SK-MEL-5 (cell line): Measurements from ENCODE around the gene C1QTNF4. TPM values are rescaled to one million over a fixed set of nuclear protein-coding genes. Genes with fewer than 3 reads are reported as not detected.
"Not testable (repeated sequence)": the region's sequence is repeated elsewhere in the genome, so short reads cannot be mapped to it uniquely, and the experiment has no call there.

Experiments used
- DNase-seq: peaks from one replicate; pipeline ENCODE4 v3.0.0-alpha.2; 2016; ENCODE audit warnings: low read depth, low spot score
- in situ Hi-C: cut with HindIII; loops from 2 replicates; pipeline ENCODE4 v1.10.0; 2016; ENCODE audit warnings: low sequenced_read_pairs, high pct_unique_total_duplicates, low pct_unique_long_range_greater_than_20kb
- total RNA-seq: library from RNA; depleted of rRNA; stranded (reverse); fragments of >200 nt; shearing (Covaris generic); gene quantifications from 2 replicates; pipeline ENCODE4 v1.2.3, GENCODE V29; 2014

C1QTNF4 gene
- total RNA-seq, 1 experiment from 2014 or later: not detected

DNA sequence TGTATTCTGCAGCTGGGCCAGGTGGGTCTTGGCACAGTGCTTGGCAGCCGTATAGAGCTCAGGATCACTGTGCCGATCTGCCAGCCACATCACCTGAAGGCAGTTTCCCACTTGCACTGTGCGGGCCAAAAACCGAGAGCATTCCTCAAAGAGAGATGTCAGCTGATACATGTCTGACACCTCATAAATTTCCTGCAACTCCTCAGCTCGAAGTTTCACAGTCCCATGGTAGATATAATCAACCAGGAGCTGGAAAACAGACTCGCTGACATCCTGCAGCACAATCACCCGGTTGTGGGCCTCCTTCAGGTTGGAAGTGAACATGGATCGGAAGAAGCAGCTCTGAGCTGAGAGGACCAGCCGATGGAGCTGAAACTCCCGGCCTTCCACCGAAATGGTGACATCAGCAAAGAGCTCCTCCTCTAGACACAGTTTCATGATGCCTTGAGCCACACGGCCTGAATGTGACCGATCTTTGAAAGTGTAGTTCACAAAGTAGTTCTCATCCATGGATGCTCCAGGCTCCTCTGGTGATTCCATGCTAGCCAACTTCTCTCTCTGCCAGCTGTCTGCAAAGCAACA, 16.7 kb downstream of the C1QTNF4 start:
- in situ Hi-C loops: no loop called here
- DNase-seq: no peak

GRCh38 chr11:47573321-47573720, 20.9 kb downstream of the C1QTNF4 start:
- in situ Hi-C loops: no loop called here
- no peak for DNase-seq

GRCh38 chr11:47572715-47573255, 21.4 kb downstream of the C1QTNF4 start:
- in situ Hi-C loops: no loop called here

DNA sequence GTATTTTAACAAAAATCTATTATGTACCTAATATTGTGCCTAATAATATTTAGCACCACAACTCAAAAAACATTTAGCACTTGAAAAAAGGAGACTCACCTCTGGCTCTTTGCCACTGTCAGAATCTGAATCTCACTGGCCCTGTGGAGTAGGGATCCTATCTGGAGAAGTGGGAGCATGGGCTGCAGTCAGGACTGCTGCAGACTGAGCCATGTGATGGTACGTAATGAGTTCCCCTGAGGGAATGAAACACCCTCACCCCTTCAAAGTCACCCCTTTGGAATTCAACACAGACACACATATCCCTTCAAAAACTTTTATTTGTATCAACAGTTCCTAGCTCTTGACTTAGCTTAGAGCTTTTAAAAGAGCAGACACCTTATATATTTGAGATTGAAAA, 22.3 kb downstream of the C1QTNF4 start:
- in situ Hi-C loops: no loop called here
- no peak for DNase-seq

More at GRCh38 chr11:47572715-47573255, 21.4 kb downstream of the C1QTNF4 start:
- no peak for DNase-seq

GRCh38 chr11:47571357-47571729, 22.9 kb downstream of the C1QTNF4 start:
- in situ Hi-C loops: no loop called here
- DNase-seq: no peak

DNA sequence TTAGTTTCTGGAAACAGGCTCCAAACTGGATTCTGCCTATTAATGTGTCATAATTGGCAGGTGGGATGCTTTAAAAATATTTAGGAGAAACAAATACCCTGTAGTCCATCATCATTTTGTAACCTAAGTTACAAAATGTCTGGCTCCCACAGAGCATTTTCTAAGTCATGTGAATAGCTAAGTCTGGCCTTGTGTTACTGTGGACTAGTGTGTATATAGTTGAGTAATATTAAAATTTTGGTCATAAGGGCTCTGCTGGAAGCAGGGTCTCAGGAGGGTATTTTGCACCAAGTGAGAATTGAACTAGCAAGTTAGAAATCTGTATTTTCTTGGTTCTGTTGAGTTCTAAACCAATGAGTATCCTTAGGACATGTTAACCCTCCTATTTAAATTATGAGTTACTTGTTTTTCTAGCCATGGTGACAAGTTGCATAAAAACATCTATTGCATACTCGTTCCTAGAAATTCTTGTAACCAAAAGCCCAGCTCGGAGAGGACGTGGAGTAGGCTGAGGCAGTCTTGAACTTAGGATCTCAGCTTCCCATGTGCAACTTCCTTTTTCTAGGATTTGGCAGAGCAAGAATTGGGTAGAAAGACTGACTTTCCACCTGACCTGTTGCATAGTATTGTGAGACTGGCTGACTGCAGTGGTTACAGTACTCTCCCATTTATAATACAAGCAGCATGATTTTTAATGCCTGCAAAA, 23.4 kb downstream of the C1QTNF4 start:
- in situ Hi-C loops: no loop called here
- DNase-seq: no peak

- in situ Hi-C loops: no loop called here
These were observed 24.6 kb downstream of the C1QTNF4 start for GRCh38 chr11:47569646-47570045.

GRCh38 chr11:47566149-47566698, 28.0 kb downstream of the C1QTNF4 start:
- no peak for DNase-seq
- in situ Hi-C loops: no loop called here

More at GRCh38 chr11:47569646-47570045, 24.6 kb downstream of the C1QTNF4 start:
- DNase-seq: no peak

GRCh38 chr11:47565340-47566148, 28.7 kb downstream of the C1QTNF4 start, which contains the start of gene PTPMT1:
Gene PTPMT1 (plus strand): TSS chr11:47565599. CDS start chr11:47565623, 24 bp downstream.
- DNase-seq: peak; percentile 49
- in situ Hi-C loops: no loop called here

- in situ Hi-C loops: no loop called here
- no peak for DNase-seq
These were observed 29.3 kb downstream of the C1QTNF4 start for GRCh38 chr11:47564933-47565339.

- DNase-seq, in situ Hi-C loops: not testable (repeated sequence)
These were observed 29.8 kb downstream of the C1QTNF4 start for GRCh38 chr11:47564366-47564765.

GRCh38 chr11:47562393-47562792, 31.8 kb downstream of the C1QTNF4 start:
- in situ Hi-C loops, DNase-seq: not testable (repeated sequence)

GRCh38 chr11:47560426-47560825, 33.8 kb downstream of the C1QTNF4 start:
- in situ Hi-C loops: no loop called here
- no peak for DNase-seq

GRCh38 chr11:47558695-47559094, 35.5 kb downstream of the C1QTNF4 start:
- in situ Hi-C loops: no loop called here
- DNase-seq: no peak

DNA sequence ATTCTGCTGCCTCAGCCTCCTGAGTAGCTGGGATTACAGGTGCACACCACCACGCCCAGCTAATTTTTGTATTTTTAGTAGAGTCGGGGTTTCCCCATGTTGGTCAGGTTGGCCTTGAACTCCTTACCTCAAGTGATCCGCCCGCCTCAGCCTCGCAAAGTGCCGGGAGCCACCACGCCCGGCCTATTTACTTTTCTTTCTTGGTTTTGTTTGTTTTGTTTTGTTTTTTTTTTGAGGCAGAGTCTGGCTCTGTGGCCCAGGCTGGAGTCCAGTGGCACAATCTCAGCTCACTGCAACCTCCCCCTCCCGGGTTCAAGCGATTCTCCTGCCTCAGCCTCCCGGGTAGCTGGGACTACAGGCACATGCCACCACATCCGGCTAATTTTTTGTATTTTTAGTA, 37.2 kb downstream of the C1QTNF4 start:
- in situ Hi-C loops, DNase-seq: not testable (repeated sequence)

GRCh38 chr11:47553406-47553743, 40.8 kb downstream of the C1QTNF4 start:
- no peak for DNase-seq
- in situ Hi-C loops: no loop called here

- in situ Hi-C loops: no loop called here
- DNase-seq: peak; percentile 92
These were observed 41.4 kb downstream of the C1QTNF4 start, which contains the start of gene CELF1 for GRCh38 chr11:47552566-47553405. Gene CELF1 (minus strand): TSS chr11:47553132. CDS start chr11:47499523, 53,609 bp downstream.
